Measurements from ENCODE around the gene CD44. TPM values are rescaled to one million over a fixed set of nuclear protein-coding genes. Genes with fewer than 3 reads are reported as not detected.

The CD44 gene
- total and polyA plus RNA-seq, 10 donors = 60.9 to 521 (median 317) TPM

DNA sequence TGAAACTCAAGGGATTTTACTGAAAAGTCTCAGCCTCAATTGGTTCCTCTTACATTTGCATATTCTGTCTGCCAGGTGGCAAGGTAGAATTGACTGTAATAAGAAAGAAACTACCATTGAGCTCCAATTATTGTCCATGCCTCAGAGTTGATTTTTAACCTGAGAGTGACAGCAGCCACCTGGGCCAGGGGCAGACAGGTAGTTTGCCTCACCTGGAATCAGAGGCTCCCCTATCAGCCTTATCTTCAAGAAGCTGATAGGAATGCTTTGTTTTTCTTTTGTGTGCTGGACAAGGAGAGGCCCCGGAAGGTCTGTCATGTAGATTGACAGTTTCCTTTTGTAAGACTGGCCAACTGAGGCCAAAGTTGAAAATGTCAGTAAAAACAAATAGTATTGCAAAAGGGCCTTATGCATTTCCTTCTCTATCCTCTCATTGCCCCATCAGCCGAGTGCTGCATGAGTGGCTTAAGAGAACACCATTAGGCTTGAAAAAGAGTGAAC, 34.1 kb downstream of the CD44 start:
- intact Hi-C loops (cut with DNase I; ENCODE audit: low total_unique reads) = no loop called here
- Histone ChIP-seq H3K4me1 (peaks cover 43 to 100% (median 94%) of the 10 kb centered on the region in 6 donors), H3K9me3 (no peaks in the 10 kb centered on the region), H3K27me3 (replicated peaks in 1 of 7) (no peaks in the 10 kb centered on the region), H3K27ac (peak overlapping the region; percentile 71 to 96 (median 86)), H3K36me3 (peaks cover 0 to 20% (median 18%) of the 10 kb centered on the region in 6 donors), H3K4me3 (peak overlapping the region in 1 of 8 donors; percentile 35)
- TF ChIP-seq, protein P1, sequence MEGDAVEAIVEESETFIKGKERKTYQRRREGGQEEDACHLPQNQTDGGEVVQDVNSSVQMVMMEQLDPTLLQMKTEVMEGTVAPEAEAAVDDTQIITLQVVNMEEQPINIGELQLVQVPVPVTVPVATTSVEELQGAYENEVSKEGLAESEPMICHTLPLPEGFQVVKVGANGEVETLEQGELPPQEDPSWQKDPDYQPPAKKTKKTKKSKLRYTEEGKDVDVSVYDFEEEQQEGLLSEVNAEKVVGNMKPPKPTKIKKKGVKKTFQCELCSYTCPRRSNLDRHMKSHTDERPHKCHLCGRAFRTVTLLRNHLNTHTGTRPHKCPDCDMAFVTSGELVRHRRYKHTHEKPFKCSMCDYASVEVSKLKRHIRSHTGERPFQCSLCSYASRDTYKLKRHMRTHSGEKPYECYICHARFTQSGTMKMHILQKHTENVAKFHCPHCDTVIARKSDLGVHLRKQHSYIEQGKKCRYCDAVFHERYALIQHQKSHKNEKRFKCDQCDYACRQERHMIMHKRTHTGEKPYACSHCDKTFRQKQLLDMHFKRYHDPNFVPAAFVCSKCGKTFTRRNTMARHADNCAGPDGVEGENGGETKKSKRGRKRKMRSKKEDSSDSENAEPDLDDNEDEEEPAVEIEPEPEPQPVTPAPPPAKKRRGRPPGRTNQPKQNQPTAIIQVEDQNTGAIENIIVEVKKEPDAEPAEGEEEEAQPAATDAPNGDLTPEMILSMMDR (IDR thresholded peaks at IDR 0.05 in 8 of 11, conservative IDR thresholded peaks at IDR 0.05 in 3 of 11) = no peak
- TF ChIP-seq POLR2AphosphoS5 (IDR thresholded peaks at IDR 0.05) = peak in 1 of 3 donors; percentile 65
- TF ChIP-seq POLR2A (IDR thresholded peaks at IDR 0.05) = no peak
- DNase-seq = no peak
- WGBS, 5 donors = 7 to 14% (median 9%) methylated on average over 2 of the region's 2 CpGs

DNA sequence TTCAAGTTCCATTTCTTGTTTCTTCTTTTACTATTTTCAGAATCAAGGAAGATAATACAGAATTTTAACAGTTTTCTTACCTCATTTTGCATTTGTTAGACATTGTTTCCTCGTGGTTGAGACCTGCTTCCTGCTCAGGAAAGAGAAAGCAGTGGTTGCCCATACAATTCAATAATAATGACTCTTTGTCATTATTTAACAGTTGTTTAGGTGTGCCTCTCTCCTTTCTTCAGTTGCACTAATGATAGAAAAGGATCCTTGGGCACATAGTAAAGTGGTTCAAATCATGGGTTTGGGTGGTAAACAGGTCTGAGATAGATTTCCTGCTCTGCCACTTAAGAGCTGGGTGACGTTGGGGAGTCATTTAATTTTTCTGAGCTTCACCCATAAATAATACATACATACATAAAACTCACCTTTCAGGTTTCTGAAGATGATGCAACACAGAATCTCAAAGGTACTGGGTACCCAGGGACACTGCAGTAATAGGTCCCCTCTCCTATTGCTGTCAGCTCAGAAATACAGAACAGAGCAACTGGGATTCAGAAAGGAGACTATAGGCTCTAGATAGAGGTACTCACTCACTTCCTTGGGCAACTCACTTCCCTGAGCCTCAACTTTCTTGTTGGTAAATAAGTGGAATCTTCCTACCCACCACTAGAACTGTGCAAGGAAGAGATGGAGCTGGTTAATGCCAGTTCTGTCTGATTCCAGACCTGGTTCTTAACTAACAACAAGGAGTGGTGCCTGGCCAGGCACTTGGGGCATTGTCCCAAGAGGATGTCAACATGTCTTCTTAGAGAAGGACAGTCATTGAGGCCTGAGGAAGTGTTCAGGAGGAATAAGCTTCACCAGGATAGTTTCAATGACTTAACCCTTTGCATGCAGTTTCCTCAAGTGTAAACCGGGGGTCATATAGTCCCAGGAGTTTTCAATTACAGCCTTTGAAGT, 34.9 kb downstream of the CD44 start:
- DNase-seq = no peak
- peaks cover 41 to 100% (median 93%) of the 10 kb centered on the region in 6 donors for H3K4me1 ChIP-seq
- peak overlapping the region in 1 of 8 donors; percentile 35 for H3K4me3 ChIP-seq
- H3K27me3 ChIP-seq (replicated peaks in 1 of 7) = no peaks in the 10 kb centered on the region
- peak overlapping the region; percentile 71 to 96 (median 86) for H3K27ac ChIP-seq
- no peaks in the 10 kb centered on the region for H3K9me3 ChIP-seq
- no peak for TF ChIP-seq POLR2AphosphoS5 (IDR thresholded peaks at IDR 0.05)
- no peak for TF ChIP-seq POLR2A (IDR thresholded peaks at IDR 0.05)
- TF ChIP-seq, protein P1 (IDR thresholded peaks at IDR 0.05 in 8 of 11, conservative IDR thresholded peaks at IDR 0.05 in 3 of 11) = no peak
- peaks cover 0 to 28% (median 26%) of the 10 kb centered on the region in 6 donors for H3K36me3 ChIP-seq
- 32 to 46% (median 45%) methylated on average over 3 of the region's 3 CpGs for WGBS, 5 donors
- intact Hi-C loops (cut with DNase I; ENCODE audit: low total_unique reads) = no loop called here

DNA sequence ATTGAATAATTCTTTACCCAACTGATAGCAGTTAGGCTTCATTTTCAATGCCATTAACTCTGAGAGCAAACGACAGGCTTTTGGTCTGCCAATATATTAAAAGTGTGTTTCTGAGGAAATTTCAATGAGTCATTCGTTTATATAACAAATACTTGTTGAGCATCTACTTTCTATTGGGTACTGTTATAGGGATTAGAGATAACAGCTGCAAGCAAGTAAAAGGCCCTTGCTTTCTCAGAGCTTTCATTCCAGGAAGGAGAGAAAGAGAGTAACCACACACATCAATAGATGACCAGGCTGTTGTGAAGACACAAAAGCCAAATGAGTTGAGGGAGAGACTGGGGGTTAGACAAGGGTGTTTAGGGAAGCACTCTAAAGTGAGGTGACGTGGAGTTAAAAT, 35.7 kb downstream of the CD44 start:
- TF ChIP-seq, protein P1 (IDR thresholded peaks at IDR 0.05 in 8 of 11, conservative IDR thresholded peaks at IDR 0.05 in 3 of 11) = no peak
- TF ChIP-seq POLR2A (IDR thresholded peaks at IDR 0.05) (no peak), POLR2AphosphoS5 (IDR thresholded peaks at IDR 0.05) (no peak)
- peak overlapping the region; percentile 71 to 96 (median 86) for H3K27ac ChIP-seq
- peaks cover 47 to 100% (median 94%) of the 10 kb centered on the region in 6 donors for H3K4me1 ChIP-seq
- peak overlapping the region in 1 of 8 donors; percentile 35 for H3K4me3 ChIP-seq
- DNase-seq = no peak
- WGBS, 5 donors = 41 to 59% (median 52%) methylated on average over 3 of the region's 3 CpGs
- peaks cover 0 to 36% (median 30%) of the 10 kb centered on the region in 6 donors for H3K36me3 ChIP-seq
- no peaks in the 10 kb centered on the region for H3K27me3 ChIP-seq (replicated peaks in 1 of 7)
- intact Hi-C loops (cut with DNase I; ENCODE audit: low total_unique reads) = no loop called here
- no peaks in the 10 kb centered on the region for H3K9me3 ChIP-seq

DNA sequence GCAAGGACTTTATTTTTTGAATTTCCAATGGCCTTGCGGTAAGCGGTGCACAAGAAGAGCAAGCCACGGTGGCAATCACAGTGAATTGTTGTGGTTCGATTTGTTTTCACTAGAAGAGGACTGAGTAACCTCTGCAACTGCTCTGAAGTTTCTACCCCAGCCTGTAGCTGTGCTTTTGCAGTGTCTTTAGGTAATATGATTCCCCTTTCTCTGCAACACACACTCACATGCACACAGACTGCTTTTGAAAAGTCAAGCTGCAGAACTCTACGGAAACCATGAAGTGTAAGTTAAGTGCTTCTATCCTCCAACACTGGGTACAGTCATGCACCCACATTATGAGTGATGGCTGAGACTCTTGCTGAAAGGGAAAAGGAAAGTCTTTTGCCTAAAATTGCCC, 38.4 kb downstream of the CD44 start:
- Histone ChIP-seq H3K9me3 (no peaks in the 10 kb centered on the region), H3K27ac (peak overlapping the region in 5 of 8 donors; percentile 2 to 89 (median 62)), H3K4me1 (peaks cover 38 to 96% (median 88%) of the 10 kb centered on the region in 6 donors), H3K27me3 (replicated peaks in 1 of 7) (no peaks in the 10 kb centered on the region), H3K36me3 (peaks cover 0 to 58% (median 44%) of the 10 kb centered on the region in 6 donors), H3K4me3 (no peak overlapping the region)
- intact Hi-C loops (cut with DNase I; ENCODE audit: low total_unique reads) = no loop called here
- WGBS, 5 donors = 74 to 80% (median 77%) methylated on average over 5 of the region's 5 CpGs
- no peak for DNase-seq
- TF ChIP-seq POLR2AphosphoS5 (IDR thresholded peaks at IDR 0.05) = peak in 1 of 3 donors; percentile 39
- no peak for TF ChIP-seq POLR2A (IDR thresholded peaks at IDR 0.05)
